PC-3 (cell line): ENCODE measurements around the gene TSFM.

Experiments
- EZH2 ChIP-seq: fragments of 300-600 bp; sonication (generic); IDR thresholded peaks from one replicate; pipeline ENCODE4 v1.6.1; 2017; ENCODE audit warnings: antibody characterized with exemption, mild to moderate bottlenecking, low read length; ENCODE audit not compliant: unreplicated experiment
- TF ChIP-seq, protein P1 (sequence below): fragments of 300-600 bp; sonication (generic); conservative IDR thresholded peaks from 2 replicates; pipeline ENCODE4 v1.5.1; 2017; ENCODE audit warnings: antibody characterized with exemption, low read depth, mild to moderate bottlenecking, low read length

DNA sequence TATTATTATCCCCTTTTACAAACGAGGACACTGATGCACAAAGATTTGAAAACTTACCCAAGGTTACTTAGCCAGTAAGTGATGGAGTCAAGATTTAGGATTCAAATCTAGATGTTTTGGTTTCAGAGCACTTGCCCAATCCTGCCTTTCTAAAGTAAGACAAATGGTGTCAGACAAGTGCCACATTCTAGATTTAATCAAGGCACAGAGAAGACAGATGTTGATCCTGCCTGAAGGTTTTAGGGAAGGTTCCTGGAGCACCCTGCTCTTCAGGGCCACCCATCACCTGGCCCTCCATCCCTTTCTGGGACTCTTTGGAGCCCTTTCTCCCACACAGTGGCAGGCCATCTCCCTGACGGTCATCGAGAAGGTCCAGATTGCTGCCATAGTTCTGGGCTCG is 24.8 kb upstream of the TSFM start:
- TF ChIP-seq, protein P1, sequence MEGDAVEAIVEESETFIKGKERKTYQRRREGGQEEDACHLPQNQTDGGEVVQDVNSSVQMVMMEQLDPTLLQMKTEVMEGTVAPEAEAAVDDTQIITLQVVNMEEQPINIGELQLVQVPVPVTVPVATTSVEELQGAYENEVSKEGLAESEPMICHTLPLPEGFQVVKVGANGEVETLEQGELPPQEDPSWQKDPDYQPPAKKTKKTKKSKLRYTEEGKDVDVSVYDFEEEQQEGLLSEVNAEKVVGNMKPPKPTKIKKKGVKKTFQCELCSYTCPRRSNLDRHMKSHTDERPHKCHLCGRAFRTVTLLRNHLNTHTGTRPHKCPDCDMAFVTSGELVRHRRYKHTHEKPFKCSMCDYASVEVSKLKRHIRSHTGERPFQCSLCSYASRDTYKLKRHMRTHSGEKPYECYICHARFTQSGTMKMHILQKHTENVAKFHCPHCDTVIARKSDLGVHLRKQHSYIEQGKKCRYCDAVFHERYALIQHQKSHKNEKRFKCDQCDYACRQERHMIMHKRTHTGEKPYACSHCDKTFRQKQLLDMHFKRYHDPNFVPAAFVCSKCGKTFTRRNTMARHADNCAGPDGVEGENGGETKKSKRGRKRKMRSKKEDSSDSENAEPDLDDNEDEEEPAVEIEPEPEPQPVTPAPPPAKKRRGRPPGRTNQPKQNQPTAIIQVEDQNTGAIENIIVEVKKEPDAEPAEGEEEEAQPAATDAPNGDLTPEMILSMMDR, result no peak
- TF ChIP-seq EZH2, result no peak
